SK-N-SH (cell line): ENCODE measurements around the gene BCL2L13. TPM values are rescaled to one million over a fixed set of nuclear protein-coding genes. Genes with fewer than 3 reads are reported as not detected.

Experiments
- CTCF ChIA-PET: fragments of 300-600, 350-600 bp; formaldehyde crosslinking; extraction: SDS; loops from one replicate; lab custom pipeline; 2021; lab: Yijun Ruan, JAX
- POLR2A ChIA-PET: fragments of 350-600 bp; sonication (Branson Sonifier 250); formaldehyde crosslinking; extraction: SDS; loops from one replicate; lab custom pipeline; 2020; ENCODE audit warnings: antibody characterized with exemption, inconsistent platforms; lab: Yijun Ruan, JAX
- DNase-seq: peaks from one replicate; pipeline ENCODE4 v3.0.0; 2012
- H2AFZ ChIP-seq: fragments of 200-600 bp; sonication (generic); 2 replicates; pipeline ENCODE4 v1.8.1; 2016; ENCODE audit warnings: antibody characterized with exemption, mild to moderate bottlenecking, low read depth
- H3F3A ChIP-seq: fragments of 200-600 bp; sonication (generic); replicated peaks from 2 replicates; pipeline ENCODE3; 2016; ENCODE audit warnings: antibody characterized with exemption, mild to moderate bottlenecking; ENCODE audit not compliant: insufficient read depth
- H3K27ac ChIP-seq, 2 experiments: fragments of 200-500 bp in 1 of 2; fragments of 200-600 bp in 1 of 2; sonication (Bioruptor generic) in 1 of 2; sonication (generic), shearing (Covaris generic) in 1 of 2; 2 replicates each; pipeline versions ENCODE4 v1.5.1 to v1.6.1; 2014 to 2016; ENCODE audit warnings: low read depth in 2 of 2, inconsistent platforms in 1 of 2, low read length in 1 of 2, mild to moderate bottlenecking in 1 of 2, mixed read lengths in 1 of 2
- H3K27me3 ChIP-seq: fragments of 200-600 bp; sonication (generic), shearing (Covaris generic); 2 replicates; pipeline ENCODE4 v1.6.1; 2016; ENCODE audit warnings: mixed run types; ENCODE audit not compliant: insufficient read depth
- H3K36me3 ChIP-seq, 2 experiments: fragments of 200-500 bp in 1 of 2; fragments of 200-600 bp in 1 of 2; sonication (Bioruptor generic) in 1 of 2; sonication (generic) in 1 of 2; replicated peaks in 1 of 2; 2 replicates each; pipeline versions ENCODE3 to v1.5.1; 2014 to 2016; ENCODE audit warnings: low read length in 1 of 2, mild to moderate bottlenecking in 1 of 2; ENCODE audit not compliant: insufficient read depth in 2 of 2, control insufficient read depth in 1 of 2
- H3K4me1 ChIP-seq, 2 experiments: fragments of 200-500 bp in 1 of 2; fragments of 200-600 bp in 1 of 2; sonication (Bioruptor generic) in 1 of 2; sonication (generic), shearing (Covaris generic) in 1 of 2; 2 replicates each; pipeline versions ENCODE4 v1.5.1 to v1.6.1; 2014 to 2016; ENCODE audit warnings: low read depth in 1 of 2, low read length in 1 of 2, mixed run types in 1 of 2; ENCODE audit not compliant: insufficient read depth in 2 of 2, control insufficient read depth in 1 of 2
- H3K4me2 ChIP-seq: fragments of 200-600 bp; sonication (generic), shearing (Covaris generic); 2 replicates; pipeline ENCODE4 v1.6.1; 2017; ENCODE audit warnings: mixed run types
- H3K4me3 ChIP-seq, 2 experiments: fragments of 200-500 bp in 1 of 2; fragments of 200-600 bp in 1 of 2; sonication (Bioruptor generic) in 1 of 2; sonication (generic), shearing (Covaris generic) in 1 of 2; 2 replicates each; pipeline versions ENCODE4 v1.5.1 to v1.8.1; 2014 to 2016; ENCODE audit warnings: low read depth in 2 of 2, inconsistent platforms in 1 of 2, low read length in 1 of 2, mild to moderate bottlenecking in 1 of 2, mixed read lengths in 1 of 2, moderate library complexity in 1 of 2
- H3K79me2 ChIP-seq: fragments of 200-600 bp; sonication (generic); 2 replicates; pipeline ENCODE4 v1.8.1; 2017; ENCODE audit warnings: mild to moderate bottlenecking; ENCODE audit not compliant: insufficient read depth
- H3K9ac ChIP-seq: fragments of 200-600 bp; sonication (generic); 2 replicates; pipeline ENCODE4 v1.6.1; 2017; ENCODE audit warnings: mixed run types
- H3K9me2 ChIP-seq: fragments of 200-600 bp; sonication (generic); 2 replicates; pipeline ENCODE4 v1.6.1; 2017; ENCODE audit warnings: mixed run types
- H3K9me3 ChIP-seq: fragments of 200-600 bp; sonication (generic); 2 replicates; pipeline ENCODE4 v1.6.1; 2017; ENCODE audit warnings: mixed run types, mild to moderate bottlenecking, moderate library complexity
- H4K20me1 ChIP-seq: fragments of 200-600 bp; sonication (generic); 2 replicates; pipeline ENCODE4 v1.6.1; 2017; ENCODE audit warnings: mild to moderate bottlenecking, mixed run types; ENCODE audit not compliant: insufficient read depth
- EP300 ChIP-seq, 2 experiments: IDR thresholded peaks; 2 replicates each; pipeline versions ENCODE4 v1.4.0 to v1.6.1; 2012; ENCODE audit warnings: borderline replicate concordance in 1 of 2, low read depth in 1 of 2, low read length in 1 of 2
- FOSL2 ChIP-seq: IDR thresholded peaks from 2 replicates; pipeline ENCODE4 v1.4.0; 2012; ENCODE audit warnings: low read depth, mild to moderate bottlenecking, moderate library complexity, borderline replicate concordance
- GABPA ChIP-seq: IDR thresholded peaks from 2 replicates; pipeline ENCODE4 v1.4.0; 2012; ENCODE audit warnings: low read depth, mild to moderate bottlenecking
- NFIC ChIP-seq: IDR thresholded peaks from 2 replicates; pipeline ENCODE4 v1.4.0; 2012; ENCODE audit warnings: borderline replicate concordance
- NRF1 ChIP-seq: IDR thresholded peaks from 2 replicates; pipeline ENCODE4 v1.6.1; 2012; ENCODE audit warnings: low read depth, mild to moderate bottlenecking, low read length
- RAD21 ChIP-seq: IDR thresholded peaks from 2 replicates; pipeline ENCODE4 v1.6.1; 2012; ENCODE audit warnings: mild to moderate bottlenecking, low read length
- REST ChIP-seq: IDR thresholded peaks from 2 replicates; pipeline ENCODE4 v1.6.1; 2012; ENCODE audit warnings: mild to moderate bottlenecking, low read depth, low read length, moderate library complexity
- RXRA ChIP-seq: IDR thresholded peaks from 2 replicates; pipeline ENCODE4 v1.4.0; 2012; ENCODE audit warnings: low read depth, mild to moderate bottlenecking, borderline replicate concordance
- SMC3 ChIP-seq: IDR thresholded peaks from 2 replicates; pipeline ENCODE4 v1.6.1; 2012; ENCODE audit warnings: low read depth, low read length, improper control_type of control experiment
- TAF1 ChIP-seq: IDR thresholded peaks from 2 replicates; pipeline ENCODE4 v1.6.1; 2012; ENCODE audit warnings: low read depth, mild to moderate bottlenecking, low read length, moderate library complexity, borderline replicate concordance
- TCF12 ChIP-seq: IDR thresholded peaks from 2 replicates; pipeline ENCODE4 v1.4.0; 2012
- TEAD4 ChIP-seq: IDR thresholded peaks from 2 replicates; pipeline ENCODE4 v1.4.0; 2012; ENCODE audit warnings: mild to moderate bottlenecking, borderline replicate concordance; ENCODE audit not compliant: insufficient read depth
- WGBS: methylation state at CpG from one replicate; pipeline ENCODE4 v1.1.6; 2017; ENCODE audit warnings: low lambda C conversion rate; 5-methylcytosine and 5-hydroxymethylcytosine counted together
- polyA plus RNA-seq, 3 experiments: library from polyadenylated mRNA; depleted of rRNA; stranded (reverse); fragments of >200 nt; gene quantifications; 2 replicates each; pipeline ENCODE4 v1.2.3, GENCODE V29; 2012
- TF ChIP-seq, protein P1 (sequence below): IDR thresholded peaks from 2 replicates; pipeline ENCODE4 v1.4.0; 2012; ENCODE audit warnings: low read depth, borderline replicate concordance

The BCL2L13 gene
- polyA plus RNA-seq, 1 of the 3 experiments (the other 2 are of a cell fraction), result 37.1 TPM

DNA sequence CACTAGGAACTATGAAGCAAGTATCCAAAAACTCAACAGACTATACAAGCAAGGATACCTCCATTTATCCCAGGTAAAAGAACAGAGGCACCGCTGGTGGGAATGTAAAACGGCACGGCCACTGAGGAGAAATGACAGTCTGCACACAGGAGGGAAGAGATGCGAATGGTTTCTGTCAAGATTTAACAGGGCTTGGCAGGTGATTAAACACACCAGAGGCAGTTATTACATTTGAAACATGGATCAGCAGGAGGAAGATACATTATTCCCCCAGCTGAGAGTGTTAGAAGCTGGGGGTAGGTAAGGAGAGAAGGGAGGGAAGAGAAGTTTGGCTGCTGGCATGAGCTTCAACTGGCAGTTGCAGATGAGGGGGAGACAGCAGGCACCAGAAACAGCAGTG lies 40.2 kb upstream of the BCL2L13 start:
- POLR2A ChIA-PET, result no interaction called here
- peaks cover 36 to 59% of the 10 kb centered on the region in 2 experiments for H3K36me3 ChIP-seq
- DNase-seq, result no peak
- CTCF ChIA-PET, result no interaction called here
- peaks cover 0 to 4% of the 10 kb centered on the region in 2 experiments; a peak in 1 of 4 replicates for H3K4me1 ChIP-seq
- 0 out of 2 replicates have a peak, but pooled peaks cover 3% of the 10 kb centered on the region for H4K20me1 ChIP-seq
- H3K4me3 ChIP-seq, result no peak overlapping the region
- H3F3A ChIP-seq, result no peaks in the 10 kb centered on the region
- no peak overlapping the region for H3K4me2 ChIP-seq
- no peaks in the 10 kb centered on the region for H3K27me3 ChIP-seq
- H3K9ac ChIP-seq, result no peak overlapping the region
- no peaks in the 10 kb centered on the region for H3K9me2 ChIP-seq
- TF ChIP-seq SMC3 (no peak), RXRA (no peak), TCF12 (no peak), RAD21 (no peak), NFIC (no peak), EP300 (IDR thresholded peaks at IDR 0.05; ENCODE audit: borderline replicate concordance in 1 of 2, low read depth in 1 of 2, low read length in 1 of 2) (no peak), FOSL2 (no peak), NRF1 (no peak), TAF1 (no peak), GABPA (no peak), TEAD4 (no peak), REST (no peak)
- TF ChIP-seq, protein P1, sequence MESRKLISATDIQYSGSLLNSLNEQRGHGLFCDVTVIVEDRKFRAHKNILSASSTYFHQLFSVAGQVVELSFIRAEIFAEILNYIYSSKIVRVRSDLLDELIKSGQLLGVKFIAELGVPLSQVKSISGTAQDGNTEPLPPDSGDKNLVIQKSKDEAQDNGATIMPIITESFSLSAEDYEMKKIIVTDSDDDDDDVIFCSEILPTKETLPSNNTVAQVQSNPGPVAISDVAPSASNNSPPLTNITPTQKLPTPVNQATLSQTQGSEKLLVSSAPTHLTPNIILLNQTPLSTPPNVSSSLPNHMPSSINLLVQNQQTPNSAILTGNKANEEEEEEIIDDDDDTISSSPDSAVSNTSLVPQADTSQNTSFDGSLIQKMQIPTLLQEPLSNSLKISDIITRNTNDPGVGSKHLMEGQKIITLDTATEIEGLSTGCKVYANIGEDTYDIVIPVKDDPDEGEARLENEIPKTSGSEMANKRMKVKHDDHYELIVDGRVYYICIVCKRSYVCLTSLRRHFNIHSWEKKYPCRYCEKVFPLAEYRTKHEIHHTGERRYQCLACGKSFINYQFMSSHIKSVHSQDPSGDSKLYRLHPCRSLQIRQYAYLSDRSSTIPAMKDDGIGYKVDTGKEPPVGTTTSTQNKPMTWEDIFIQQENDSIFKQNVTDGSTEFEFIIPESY, result no peak
- H3K27ac ChIP-seq, result no peak overlapping the region
- WGBS, result 96% methylated on average over 4 of the region's 4 CpGs
- no peaks in the 10 kb centered on the region for H3K9me3 ChIP-seq
- no peak overlapping the region for H2AFZ ChIP-seq
- H3K79me2 ChIP-seq, result peaks cover 18% of the 10 kb centered on the region
